Stimulated activated CD4-positive, alpha-beta T cell treated with anti-CD3 and anti-CD28 coated beads, Interleukin-1b, Interleukin-23, amount 100 ng/mL, for 48 hours (primary cell): Measurements from ENCODE around the gene SF3A1.
"Not testable (repeated sequence)": the region's sequence is repeated elsewhere in the genome, so short reads cannot be mapped to it uniquely, and the experiment has no call there.

Experiments
- DNase-seq: peaks from one replicate; pipeline ENCODE4 v3.0.0-alpha.2; 2020

Gene SF3A1

GRCh38 chr22:30347255-30347892, 9.3 kb downstream of the SF3A1 start:
- peak; percentile 20 for DNase-seq

- DNase-seq = peak; percentile 59
Observed at GRCh38 chr22:30344447-30345200, 12.1 kb downstream of the SF3A1 start.

GRCh38 chr22:30340911-30341685, 15.6 kb downstream of the SF3A1 start:
- DNase-seq = no peak

GRCh38 chr22:30338802-30339201, 17.9 kb downstream of the SF3A1 start:
- DNase-seq = no peak

GRCh38 chr22:30338341-30338740, 18.4 kb downstream of the SF3A1 start:
- DNase-seq = not testable (repeated sequence)

- DNase-seq = no peak
Observed at GRCh38 chr22:30337461-30337778, 19.3 kb downstream of the SF3A1 start.

GRCh38 chr22:30336752-30337460, 19.8 kb downstream of the SF3A1 start:
- DNase-seq = no peak

- DNase-seq = no peak
Observed at GRCh38 chr22:30335236-30335635, 21.5 kb downstream of the SF3A1 start.

GRCh38 chr22:30334646-30335045, 22.0 kb downstream of the SF3A1 start:
- no peak for DNase-seq

GRCh38 chr22:30333707-30334087, 23.0 kb downstream of the SF3A1 start:
- peak; percentile 39 for DNase-seq

GRCh38 chr22:30332994-30333706, 23.5 kb downstream of the SF3A1 start:
- DNase-seq = no peak

- DNase-seq = no peak
Observed at GRCh38 chr22:30332551-30332950, 24.1 kb downstream of the SF3A1 start.

- no peak for DNase-seq
Observed at GRCh38 chr22:30328466-30329049, 28.1 kb downstream of the SF3A1 start.

GRCh38 chr22:30327864-30328345, 28.8 kb downstream of the SF3A1 start:
- DNase-seq = no peak

GRCh38 chr22:30326706-30327362, 29.9 kb downstream of the SF3A1 start, which contains the start of gene TBC1D10A:
Gene TBC1D10A (minus strand): TSS chr22:30326941. CDS start chr22:30326881, 60 bp downstream.
- DNase-seq = peak; percentile 93

GRCh38 chr22:30326255-30326705, 30.4 kb downstream of the SF3A1 start:
- no peak for DNase-seq

GRCh38 chr22:30325724-30326254, 30.9 kb downstream of the SF3A1 start:
- no peak for DNase-seq

GRCh38 chr22:30325065-30325720, 31.5 kb downstream of the SF3A1 start:
- no peak for DNase-seq

GRCh38 chr22:30324014-30324730, 32.5 kb downstream of the SF3A1 start:
- no peak for DNase-seq

- no peak for DNase-seq
Observed at GRCh38 chr22:30323246-30323645, 33.4 kb downstream of the SF3A1 start.
